Panc1 (cell line): Measurements from ENCODE around the gene ANKRD65. TPM values are rescaled to one million over a fixed set of nuclear protein-coding genes. Genes with fewer than 3 reads are reported as not detected.
A peak's percentile ranks its signal among the peaks of the same experiment; 100 is the strongest.

Experiments
- ATAC-seq: fragments of 200-7000 bp; cut with Tn5 transposase; 2 replicates; pipeline ENCODE4 v1.9.1; 2020; ENCODE audit warnings: mild to moderate bottlenecking, moderate library complexity
- BruUV-seq: library from RNA; stranded (reverse); fragments of 400-500 nt; replicated peaks from 2 replicates; lab custom pipeline; 2021; lab: Mats Ljungman, UMichigan
- CTCF ChIA-PET: fragments of 300-600 bp; sonication (Branson Sonifier 250); formaldehyde crosslinking; loops from one replicate; lab custom pipeline; 2022; ENCODE audit warnings: antibody characterized with exemption; lab: Charles Lee
- POLR2A ChIA-PET: fragments of 300-600 bp; sonication (Branson Sonifier 250); formaldehyde crosslinking; loops from one replicate; lab custom pipeline; 2022; ENCODE audit warnings: antibody characterized with exemption; lab: Charles Lee
- DNase-seq: peaks from one replicate; pipeline ENCODE4 v3.0.0-alpha.2; 2010; ENCODE audit warnings: low read depth, low spot score
- H3K27ac ChIP-seq: 2 replicates; pipeline ENCODE4 v1.5.1; 2011; ENCODE audit warnings: mild to moderate bottlenecking, low read length, inconsistent platforms
- H3K27me3 ChIP-seq: fragments of 200-500 bp; sonication (Bioruptor generic); 2 replicates; pipeline ENCODE4 v1.6.0; 2014; ENCODE audit warnings: low read length, inconsistent platforms; ENCODE audit not compliant: control insufficient read depth, insufficient read depth
- H3K36me3 ChIP-seq: fragments of 200-500 bp; sonication (Bioruptor generic); 2 replicates; pipeline ENCODE4 v1.5.1; 2014; ENCODE audit warnings: inconsistent platforms, mild to moderate bottlenecking, low read length, moderate library complexity; ENCODE audit not compliant: control insufficient read depth, insufficient read depth
- H3K4me1 ChIP-seq: 2 replicates; pipeline ENCODE4 v1.5.1; 2011; ENCODE audit warnings: inconsistent platforms, mild to moderate bottlenecking, low read length, moderate library complexity; ENCODE audit not compliant: control insufficient read depth, insufficient read depth
- H3K4me3 ChIP-seq, 2 experiments: 2 replicates each; pipeline ENCODE4 v1.5.1; 2011 to 2012; ENCODE audit warnings: low read depth in 2 of 2, low read length in 2 of 2, mild to moderate bottlenecking in 2 of 2, inconsistent platforms in 1 of 2, moderate library complexity in 1 of 2
- H3K9me3 ChIP-seq: fragments of 200-500 bp; sonication (Bioruptor generic); 2 replicates; pipeline ENCODE4 v1.5.1; 2014; ENCODE audit warnings: low read depth, mild to moderate bottlenecking, inconsistent platforms, low read length, moderate library complexity; ENCODE audit not compliant: control insufficient read depth, insufficient read depth
- CTCF ChIP-seq: fragments of 450-650 bp; IDR thresholded peaks from 2 replicates; pipeline ENCODE4 v1.5.1; 2017; ENCODE audit warnings: mild to moderate bottlenecking
- POLR2AphosphoS5 ChIP-seq: IDR thresholded peaks from 2 replicates; pipeline ENCODE4 v1.6.1; 2012; ENCODE audit warnings: mild to moderate bottlenecking, low read depth, low read length, moderate library complexity
- REST ChIP-seq, 2 experiments: IDR thresholded peaks; 2 replicates each; pipeline ENCODE4 v1.6.1; 2011 to 2012; ENCODE audit warnings: low read depth in 2 of 2, control low read depth in 1 of 2, low read length in 1 of 2, mild to moderate bottlenecking in 1 of 2, moderate library complexity in 1 of 2; ENCODE audit not compliant: insufficient read depth in 1 of 2
- SIN3A ChIP-seq: IDR thresholded peaks from 2 replicates; pipeline ENCODE4 v1.6.1; 2012; ENCODE audit warnings: low read depth, mild to moderate bottlenecking, low read length, moderate library complexity, borderline replicate concordance; ENCODE audit not compliant: insufficient read depth
- TCF7L2 ChIP-seq: IDR thresholded peaks from 2 replicates; pipeline ENCODE4 v1.6.1; 2011; ENCODE audit warnings: mild to moderate bottlenecking, low read depth, low read length, inconsistent platforms
- in situ Hi-C: cut with HindIII; loops from 2 replicates; pipeline ENCODE4 v1.10.0; 2016; ENCODE audit warnings: low sequenced_read_pairs, low pct_unique_long_range_greater_than_20kb
- intact Hi-C: fragments of 100-400 bp; cut with micrococcal nuclease; formaldehyde crosslinking; loops from one replicate; pipeline ENCODE4 v1.10.0; 2022; ENCODE audit not compliant: unreplicated experiment
- total RNA-seq: library from RNA; stranded (reverse); gene quantifications from one replicate; pipeline ENCODE4 v1.2.1, GENCODE V29; 2021; ENCODE audit not compliant: unreplicated experiment

ANKRD65 gene
- total RNA-seq, 1 experiment from 2014 or later: 1.9 TPM

GRCh38 chr1:1373051-1373814, 47.8 kb downstream of the ANKRD65 start:
- ChIA-PET POLR2A (interaction anchor here (0.5 kb wide), 1 partner anchor 15 kb away, joined by 8 read pairs; no protein-coding TSS in a partner anchor), CTCF (interaction anchor here (1.8 kb wide), 1 partner anchor 27 kb away, joined by 8 read pairs; no protein-coding TSS in a partner anchor)
- intact Hi-C loops (no loop called here), in situ Hi-C loops (no loop called here)
- TF ChIP-seq CTCF (no peak), TCF7L2 (no peak), POLR2AphosphoS5 (no peak)
- Histone ChIP-seq H3K27ac (peak overlapping the region; percentile 90), H3K36me3 (peaks cover 16% of the 10 kb centered on the region; the same call in 1 of the 2 replicates), H3K9me3 (no peaks in the 10 kb centered on the region), H3K27me3 (no peaks in the 10 kb centered on the region), H3K4me3 (peak overlapping the region; percentile 72 to 97), H3K4me1 (peaks cover 32% of the 10 kb centered on the region)
- ATAC-seq: no peak
- no TSS peak for BruUV-seq
- DNase-seq: no peak

GRCh38 chr1:1371746-1372711, 49.0 kb downstream of the ANKRD65 start:
- in situ Hi-C loops: no loop called here
- ATAC-seq (peak; percentile 69), DNase-seq (peak; percentile 32)
- H3K27ac ChIP-seq: peak overlapping the region; percentile 70; the same call in 1 of the 2 replicates
- ChIA-PET POLR2A (no interaction called here), CTCF (interaction anchor here (0.9 to 1.8 kb wide), 3 partner anchors 26 to 97 kb away, joined by 3 to 8 read pairs (median 3); no protein-coding TSS in a partner anchor)
- H3K4me1 ChIP-seq: peaks cover 32% of the 10 kb centered on the region
- H3K4me3 ChIP-seq: no peak overlapping the region
- intact Hi-C loops: no loop called here
- no peaks in the 10 kb centered on the region for H3K27me3 ChIP-seq
- TF ChIP-seq TCF7L2: no peak
- no peak for TF ChIP-seq SIN3A
- peak; percentile 98 for TF ChIP-seq CTCF
- TF ChIP-seq REST (IDR thresholded peaks at IDR 0.05; ENCODE audit: insufficient read depth in 1 of 2, low read depth in 2 of 2, low read length in 1 of 2): no peak
- peak; percentile 47; the same call in 1 of the 2 replicates for TF ChIP-seq POLR2AphosphoS5
- no TSS peak for BruUV-seq
- H3K9me3 ChIP-seq: no peaks in the 10 kb centered on the region
- H3K36me3 ChIP-seq: peaks cover 16% of the 10 kb centered on the region; the same call in 1 of the 2 replicates
